IPS-18c (cell line): ENCODE measurements around the gene GP1BB.
"Not testable (repeated sequence)": the region's sequence is repeated elsewhere in the genome, so short reads cannot be mapped to it uniquely, and the experiment has no call there.

Source experiments
- H3K4me3 ChIP-seq: 2 replicates; pipeline ENCODE4 v1.7.0; 2013; ENCODE audit warnings: low read depth, mild to moderate bottlenecking, low read length, moderate library complexity; ENCODE audit not compliant: insufficient read depth
- H3K9me3 ChIP-seq: one replicate; pipeline ENCODE4 v1.6.1; 2013; ENCODE audit warnings: mild to moderate bottlenecking, low read length, moderate library complexity; ENCODE audit not compliant: control insufficient read depth, insufficient read depth

Gene GP1BB

DNA sequence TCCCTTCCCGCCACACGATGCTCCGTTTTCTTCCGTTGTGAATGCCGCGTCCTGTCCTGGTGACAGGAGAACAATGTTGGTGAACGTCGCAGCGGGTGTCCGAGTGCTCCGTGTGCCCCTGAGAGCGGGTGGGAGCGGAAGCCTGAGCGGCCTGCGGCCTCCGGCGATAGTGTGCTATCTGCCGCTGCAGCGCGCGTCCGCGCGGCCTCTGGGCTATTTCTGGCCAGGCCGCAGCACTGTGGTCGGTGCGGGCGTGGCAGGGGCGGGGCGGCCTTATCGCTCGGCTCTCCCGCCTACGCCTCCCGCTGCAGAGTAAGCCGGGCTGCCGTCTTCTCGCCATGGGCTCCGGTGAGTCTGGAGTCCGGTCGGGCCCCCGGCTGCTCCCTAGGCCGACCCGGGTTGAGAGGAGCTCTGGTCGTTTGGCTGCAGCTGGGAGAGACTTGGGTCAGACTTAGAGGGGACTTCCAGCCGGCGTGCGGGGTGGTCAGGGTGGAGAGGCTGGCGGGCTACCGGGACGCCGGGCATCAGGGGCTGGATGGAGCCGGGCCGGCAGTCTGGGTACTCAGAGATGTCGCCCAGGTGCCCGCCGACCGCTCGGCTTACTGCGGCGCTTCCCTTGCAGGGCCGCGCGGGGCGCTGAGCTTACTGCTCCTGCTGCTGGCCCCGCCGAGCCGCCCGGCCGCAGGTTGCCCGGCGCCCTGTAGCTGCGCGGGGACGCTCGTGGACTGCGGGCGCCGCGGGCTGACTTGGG is at the start of gene GP1BB:
Gene GP1BB, plus strand, starts transcription at position 308 of the 751 bp plus-strand sequence. Its CDS starts 31 bp downstream, at position 339.
- H3K4me3 ChIP-seq: peak within 1 kb of the TSS; percentile 34; the same call in 1 of the 2 replicates

DNA sequence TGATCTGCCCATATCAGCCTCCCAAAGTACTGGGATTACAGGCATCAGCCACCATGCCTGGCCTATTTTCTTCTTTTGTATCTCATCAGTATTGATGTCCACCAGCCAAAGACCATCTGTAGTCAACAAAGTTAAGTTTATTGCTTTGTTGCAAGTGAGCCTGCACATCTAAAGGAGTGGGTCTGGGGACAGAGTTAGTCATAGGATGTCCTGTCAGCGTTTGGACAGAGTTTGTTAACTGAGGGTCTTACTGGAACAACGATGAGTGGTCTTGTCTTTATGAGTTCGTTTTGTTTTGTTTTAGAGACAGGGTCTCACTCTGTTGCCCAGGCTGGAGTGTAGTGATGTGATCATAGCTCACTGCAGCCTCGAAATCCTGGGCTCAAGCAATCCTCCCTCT is 49.7 kb upstream of the GP1BB start:
- Histone ChIP-seq H3K9me3 (no peaks in the 10 kb centered on the region), H3K4me3 (no peak overlapping the region)

More for the DNA sequence above, at the start of gene GP1BB:
- H3K9me3 ChIP-seq: peaks cover 4% of the 10 kb centered on the region

DNA sequence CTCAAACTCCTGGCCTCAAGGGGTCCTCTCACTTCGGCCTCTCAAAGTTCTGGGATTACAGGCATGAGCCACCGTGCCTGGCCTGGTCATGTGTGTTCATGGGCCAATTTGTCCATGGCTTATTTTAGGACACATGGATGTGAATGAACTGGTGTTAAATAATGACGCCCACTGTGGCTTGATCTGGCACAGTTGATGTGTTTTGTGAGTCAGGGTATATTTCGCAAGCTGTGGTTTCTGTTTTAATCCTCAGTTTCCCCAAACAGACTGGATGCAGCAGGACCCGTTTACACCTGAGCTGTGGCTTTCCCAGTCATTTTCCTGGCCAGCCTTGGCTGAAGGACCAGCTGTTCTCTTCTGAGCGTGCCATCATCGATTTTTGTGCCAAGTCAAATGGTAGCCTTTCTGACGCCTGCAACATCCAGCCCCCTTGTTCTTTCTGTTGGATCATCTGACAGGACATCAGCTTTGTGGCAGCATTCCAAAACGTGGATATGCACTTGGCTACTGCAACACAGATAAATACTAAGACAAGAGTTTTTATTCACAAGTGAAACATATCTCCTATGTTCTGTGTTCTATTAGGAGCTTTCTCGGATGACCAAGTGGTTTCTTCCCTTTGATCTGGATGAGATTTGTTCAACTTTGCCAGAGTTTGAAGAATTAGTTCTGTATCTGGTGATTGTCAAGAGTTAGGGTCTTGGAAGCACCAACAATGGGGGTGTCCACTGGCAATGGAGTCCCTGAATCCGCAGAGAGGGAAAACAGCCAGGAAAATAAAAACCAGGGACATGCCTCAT is 49.0 kb upstream of the GP1BB start:
- Histone ChIP-seq H3K9me3 (no peaks in the 10 kb centered on the region), H3K4me3 (no peak overlapping the region)

DNA sequence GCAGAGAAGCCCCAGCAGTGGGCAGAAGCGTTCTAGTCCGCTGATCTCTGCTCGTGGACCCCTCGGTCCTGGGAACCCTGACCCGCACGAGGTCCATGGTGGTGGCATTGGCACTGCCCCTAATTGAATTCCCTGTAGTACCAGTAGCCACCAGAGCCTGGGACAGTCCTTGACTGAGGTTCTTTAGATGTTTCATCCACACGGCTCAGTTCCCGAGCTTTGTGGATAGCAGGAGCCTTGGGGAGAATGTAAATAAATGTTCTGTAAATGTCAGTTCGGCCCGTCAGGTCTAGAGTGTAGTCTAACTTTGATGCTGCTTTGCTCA is 48.4 kb upstream of the GP1BB start:
- H3K4me3 ChIP-seq: no peak overlapping the region
- no peaks in the 10 kb centered on the region for H3K9me3 ChIP-seq

DNA sequence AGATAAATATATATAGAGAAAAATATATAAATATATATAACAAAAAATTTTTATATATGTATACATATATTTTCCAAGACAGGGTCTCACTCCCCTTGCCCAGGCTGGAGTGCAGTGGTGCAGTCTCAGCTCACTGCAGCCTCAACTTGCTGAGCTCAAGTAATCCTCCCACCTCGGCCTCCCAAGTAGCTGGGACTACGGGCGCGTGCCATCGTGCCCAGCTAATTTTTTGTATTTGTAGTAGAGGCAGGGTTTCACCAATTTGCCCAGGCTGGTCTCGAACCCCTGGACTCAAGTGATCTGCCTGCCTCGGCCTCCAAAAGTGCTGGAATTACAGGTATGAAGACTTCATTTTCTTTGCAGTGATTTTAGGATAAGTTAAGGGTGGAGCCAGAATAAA is 47.9 kb upstream of the GP1BB start:
- H3K9me3 ChIP-seq: no peaks in the 10 kb centered on the region

DNA sequence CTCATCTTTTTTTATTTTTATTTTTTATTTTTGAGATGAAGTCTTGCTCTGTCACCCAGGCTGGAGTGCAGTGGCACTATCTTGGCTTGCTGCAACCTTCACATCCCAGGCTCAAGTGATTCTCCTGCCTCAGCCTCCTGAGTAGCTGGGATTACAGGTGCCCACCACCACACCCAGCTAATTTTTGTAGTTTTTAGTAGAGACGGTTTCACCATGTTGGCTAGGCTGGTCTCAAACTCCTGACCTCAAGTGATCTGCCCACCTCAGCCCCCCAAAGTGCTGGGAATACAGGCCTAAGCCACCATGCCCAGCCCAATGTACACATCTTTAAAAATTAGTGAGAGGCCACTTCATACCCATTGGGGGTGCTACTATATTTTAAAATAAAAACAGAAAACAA is 46.9 kb upstream of the GP1BB start:
- not testable (repeated sequence) for H3K9me3 ChIP-seq, H3K4me3 ChIP-seq

More for the DNA sequence above, 47.9 kb upstream of the GP1BB start:
- no peak overlapping the region for H3K4me3 ChIP-seq

DNA sequence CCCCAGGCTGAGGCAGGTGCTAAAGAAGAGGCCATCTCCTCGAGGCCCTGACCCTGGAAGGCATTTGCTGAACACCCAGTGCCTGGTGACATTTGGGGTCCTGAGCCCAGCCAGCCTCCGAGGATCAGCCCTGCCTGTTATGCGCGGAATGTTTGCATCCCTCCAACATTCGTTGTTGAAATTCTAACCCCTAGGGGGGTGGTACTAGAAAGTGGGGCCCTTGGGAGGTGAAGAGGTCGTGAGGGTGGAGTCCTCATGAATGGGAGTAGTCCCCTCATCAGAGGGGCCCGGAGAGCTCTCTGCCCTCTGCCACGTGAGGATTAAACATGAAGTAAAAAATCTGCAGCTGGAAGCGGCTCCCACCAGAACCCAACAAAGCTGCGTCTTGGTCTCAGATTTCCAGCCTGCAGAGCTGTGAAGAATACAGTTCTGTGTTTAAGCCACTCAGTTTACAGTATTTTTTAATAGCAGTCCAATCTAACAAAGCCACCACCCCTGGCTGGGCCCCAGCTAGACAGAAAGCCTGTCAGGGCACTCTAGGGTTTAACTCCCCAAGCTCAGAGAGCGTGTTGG is 44.3 kb upstream of the GP1BB start:
- H3K9me3 ChIP-seq: no peaks in the 10 kb centered on the region
- H3K4me3 ChIP-seq: no peak overlapping the region

DNA sequence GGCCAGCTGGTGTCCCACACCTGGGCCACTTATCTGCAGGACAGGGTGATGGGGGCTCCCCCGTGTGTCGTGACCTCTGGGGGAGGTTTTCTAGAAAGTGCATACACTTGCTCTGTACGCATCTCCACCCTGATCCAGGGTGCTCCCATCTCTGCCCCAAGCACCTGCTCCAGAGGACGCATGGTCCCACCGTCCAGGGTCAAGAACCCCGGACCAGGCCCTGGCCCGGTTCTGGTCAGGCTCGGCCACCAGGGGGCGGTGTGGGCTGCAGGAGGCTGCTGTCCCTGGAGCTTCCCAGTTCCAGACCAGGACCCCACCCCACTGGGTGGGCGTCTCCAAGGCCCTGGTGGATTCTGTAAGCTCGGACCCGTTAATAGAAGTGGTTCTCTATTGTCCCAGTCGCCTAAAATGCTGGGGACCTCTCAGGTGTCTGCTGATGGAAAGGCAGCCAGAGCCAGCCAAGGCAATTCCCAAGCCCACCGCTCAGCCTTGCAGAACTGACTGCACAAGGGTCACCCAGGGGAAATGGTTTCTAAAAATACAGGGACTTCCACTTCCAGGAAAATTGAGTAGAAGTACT is 43.7 kb upstream of the GP1BB start:
- H3K9me3 ChIP-seq: no peaks in the 10 kb centered on the region
- H3K4me3 ChIP-seq: no peak overlapping the region

DNA sequence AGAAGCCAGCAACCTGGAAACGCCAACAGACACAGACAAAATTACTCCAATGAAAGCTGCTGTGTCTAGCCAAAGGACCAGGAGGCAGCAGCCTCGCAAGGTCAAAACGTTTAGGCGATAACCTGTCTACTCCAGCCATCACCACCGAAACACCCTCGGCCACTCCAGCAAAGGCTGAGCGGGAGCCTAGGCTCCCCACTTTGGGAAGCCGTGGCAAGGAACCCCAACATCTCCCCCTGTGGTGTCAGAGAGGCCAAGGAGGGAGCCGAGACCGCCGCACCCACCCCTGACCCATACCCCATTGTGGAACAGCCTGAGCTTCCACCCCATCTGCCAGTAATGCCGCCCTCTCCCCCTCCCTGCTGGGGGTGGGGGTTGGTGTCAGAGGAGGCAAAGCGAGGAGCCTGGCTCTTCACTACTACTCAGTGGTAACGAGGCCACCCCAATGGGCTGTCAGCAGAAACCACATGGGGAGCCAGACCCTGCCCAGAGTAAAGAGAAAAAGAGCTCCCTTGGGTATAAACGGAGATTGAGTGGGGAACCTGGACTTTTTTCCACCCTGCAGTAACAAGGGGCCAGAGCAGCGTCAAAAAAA is 43.0 kb upstream of the GP1BB start:
- Histone ChIP-seq H3K4me3 (no peak overlapping the region), H3K9me3 (no peaks in the 10 kb centered on the region)

DNA sequence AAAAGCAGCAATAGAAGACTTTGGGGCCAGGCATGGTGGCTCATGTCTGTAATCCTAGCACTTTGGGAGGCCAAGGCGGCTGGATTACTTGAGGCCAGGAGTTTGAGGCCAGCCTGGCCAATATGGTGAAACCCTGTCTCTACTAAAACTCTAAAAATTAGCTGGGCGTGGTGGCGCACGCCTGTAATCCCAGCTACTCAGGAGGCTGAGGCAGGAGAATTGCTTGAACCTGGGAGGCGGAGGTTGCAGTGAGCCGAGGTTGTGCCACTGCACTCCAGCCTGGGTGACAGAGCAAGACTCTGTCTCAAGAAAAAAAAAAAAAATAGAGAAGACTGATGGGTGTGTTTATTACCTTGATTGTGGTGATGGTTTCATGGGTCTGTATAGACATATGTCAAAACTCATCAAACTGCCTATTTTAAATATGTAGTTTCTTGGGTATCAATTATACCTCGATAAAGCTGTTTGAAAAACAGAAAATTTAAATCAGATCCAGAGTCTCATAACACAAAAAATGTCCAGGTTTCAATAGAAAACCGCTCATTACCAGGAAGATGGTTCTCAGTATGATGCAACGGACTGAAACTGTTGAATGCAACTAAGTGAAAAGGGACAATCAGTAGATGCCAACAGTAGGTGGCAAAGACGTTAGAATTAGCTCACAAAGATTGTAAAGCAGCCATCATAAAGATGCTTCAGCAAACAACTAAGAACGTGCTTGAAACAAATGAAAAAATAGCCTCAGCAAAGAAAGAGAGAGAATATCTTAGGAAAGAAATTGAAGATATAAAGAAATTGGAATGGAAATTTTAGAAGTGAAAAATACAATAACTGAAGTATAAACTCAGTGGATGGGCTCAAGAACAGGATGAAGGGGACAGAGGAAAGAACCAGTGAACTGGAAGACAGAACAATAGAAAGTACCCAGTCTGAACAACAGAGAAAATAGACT is 42.2 kb upstream of the GP1BB start:
- H3K4me3 ChIP-seq: no peak overlapping the region
- no peaks in the 10 kb centered on the region for H3K9me3 ChIP-seq

DNA sequence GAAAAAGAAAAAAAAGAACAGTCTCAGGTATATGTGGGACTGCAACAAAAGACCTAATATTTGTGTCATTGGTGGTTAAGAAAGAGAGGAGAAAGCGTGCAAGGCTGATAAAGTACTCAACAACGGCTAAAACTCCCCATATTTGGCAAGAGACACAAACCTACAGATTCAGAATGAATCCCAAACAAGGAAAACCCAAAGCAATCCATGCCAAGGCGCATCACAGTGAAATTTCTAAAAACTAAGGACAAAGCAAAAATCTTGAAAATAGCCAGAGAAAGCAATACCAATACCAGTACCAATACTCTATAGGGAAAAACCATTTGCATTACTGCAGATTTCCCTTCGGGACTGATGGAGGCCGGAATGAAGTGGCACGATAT is 41.5 kb upstream of the GP1BB start:
- Histone ChIP-seq H3K9me3 (no peaks in the 10 kb centered on the region), H3K4me3 (no peak overlapping the region)

DNA sequence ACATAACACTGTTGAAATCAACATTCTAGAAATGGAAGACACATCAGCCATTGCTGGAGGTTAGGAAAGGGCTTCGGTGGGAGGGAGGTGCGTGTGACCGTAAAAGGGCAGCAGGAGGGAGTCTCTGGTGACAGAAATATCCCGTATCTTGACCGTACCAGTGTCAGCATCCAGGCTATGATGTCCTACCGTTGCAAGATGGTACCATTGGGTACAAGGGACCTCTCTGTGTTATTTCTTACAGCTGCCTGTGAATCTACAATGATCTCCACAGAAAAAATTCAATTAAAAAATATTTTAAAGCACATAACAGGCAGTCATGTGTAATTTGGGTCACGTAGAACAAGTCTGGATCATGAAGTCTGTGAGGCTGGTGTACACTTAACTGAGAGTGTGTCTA is 36.4 kb upstream of the GP1BB start:
- no peak overlapping the region for H3K4me3 ChIP-seq

DNA sequence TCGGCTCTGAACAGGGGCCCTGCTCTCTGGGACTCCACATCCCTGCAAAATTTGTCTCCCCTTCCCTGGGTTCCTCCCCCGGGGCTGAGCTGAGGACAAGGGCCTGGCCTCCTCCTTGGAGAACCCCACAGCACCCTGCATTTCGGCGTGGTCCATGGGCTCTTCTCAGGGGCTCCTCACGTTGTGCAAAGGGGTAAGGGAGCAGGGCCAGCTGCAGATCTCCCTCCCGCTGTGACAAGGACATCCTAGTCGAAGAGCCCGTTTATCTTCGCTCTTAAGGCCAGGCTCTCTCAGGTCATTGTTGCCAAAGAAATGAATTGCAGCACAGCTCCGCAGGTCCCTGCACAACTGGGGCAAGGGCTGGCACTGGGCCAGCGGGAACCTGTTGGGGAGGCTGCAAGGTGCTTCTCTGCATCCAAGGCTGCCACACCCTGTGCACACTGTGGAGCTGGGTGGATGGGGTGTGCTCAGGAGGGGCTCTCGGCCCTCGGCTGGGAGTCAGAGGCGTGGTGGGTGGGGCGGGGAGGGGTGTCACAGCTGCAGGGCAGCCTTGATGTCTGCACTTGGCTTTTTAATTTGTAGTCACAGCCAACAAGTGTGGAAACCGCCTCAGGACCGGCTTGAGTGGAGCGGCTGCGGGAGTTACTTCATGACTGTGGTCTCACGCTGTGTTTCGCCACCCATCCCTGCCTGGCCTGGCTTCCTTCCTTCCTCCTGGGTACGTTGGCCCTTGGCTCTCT is 35.6 kb upstream of the GP1BB start:
- Histone ChIP-seq H3K4me3 (no peak overlapping the region), H3K9me3 (no peaks in the 10 kb centered on the region)

More for the DNA sequence above, 36.4 kb upstream of the GP1BB start:
- H3K9me3 ChIP-seq: no peaks in the 10 kb centered on the region

DNA sequence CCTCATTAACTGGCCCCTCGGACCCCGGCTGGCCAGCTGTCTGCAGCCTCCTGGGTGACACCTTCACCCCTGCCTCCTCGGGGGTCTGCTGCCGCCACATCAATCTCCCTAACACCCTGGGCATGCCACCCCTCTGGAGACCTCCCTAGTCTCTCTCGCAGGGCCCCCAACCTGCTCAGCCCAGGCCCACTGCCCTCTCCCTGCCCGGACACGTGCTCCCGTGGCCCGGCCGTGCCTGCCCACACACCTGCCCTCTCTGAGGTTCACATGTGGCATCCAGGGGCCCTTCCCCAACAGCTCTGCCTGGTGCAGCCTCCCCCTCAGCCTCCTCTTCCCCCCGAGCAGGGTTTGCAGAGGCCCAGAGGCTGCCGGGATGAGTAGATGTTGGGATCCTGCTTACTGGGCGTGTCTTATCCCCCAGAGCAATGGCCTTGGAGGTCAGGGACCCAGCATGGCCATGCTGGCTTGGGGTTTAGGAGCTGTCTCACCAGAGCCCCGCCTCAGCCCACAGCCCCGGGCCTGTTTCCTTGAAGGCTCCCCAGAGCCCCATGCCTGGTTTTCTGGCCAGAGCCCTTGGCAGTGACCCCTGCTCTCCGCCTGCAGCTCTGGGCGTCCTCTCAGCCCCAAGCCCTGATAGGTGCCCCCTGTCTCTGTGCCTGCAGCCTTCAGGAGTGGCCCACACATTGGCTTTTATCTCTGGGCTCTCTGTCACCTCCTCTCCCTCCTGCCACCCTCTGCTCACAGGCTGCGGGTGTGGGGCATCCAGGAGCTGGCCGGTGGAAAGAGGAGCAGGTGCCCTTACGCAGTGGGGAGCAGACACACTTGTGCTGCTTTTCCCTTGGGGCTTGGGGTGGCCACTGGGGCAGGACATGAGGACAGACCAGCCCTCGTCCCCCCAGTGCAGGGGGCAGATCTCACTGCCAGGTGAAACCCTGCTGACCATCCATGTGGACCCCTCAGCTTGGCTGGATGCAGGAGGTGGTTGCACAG is 34.7 kb upstream of the GP1BB start:
- Histone ChIP-seq H3K9me3 (no peaks in the 10 kb centered on the region), H3K4me3 (no peak overlapping the region)

DNA sequence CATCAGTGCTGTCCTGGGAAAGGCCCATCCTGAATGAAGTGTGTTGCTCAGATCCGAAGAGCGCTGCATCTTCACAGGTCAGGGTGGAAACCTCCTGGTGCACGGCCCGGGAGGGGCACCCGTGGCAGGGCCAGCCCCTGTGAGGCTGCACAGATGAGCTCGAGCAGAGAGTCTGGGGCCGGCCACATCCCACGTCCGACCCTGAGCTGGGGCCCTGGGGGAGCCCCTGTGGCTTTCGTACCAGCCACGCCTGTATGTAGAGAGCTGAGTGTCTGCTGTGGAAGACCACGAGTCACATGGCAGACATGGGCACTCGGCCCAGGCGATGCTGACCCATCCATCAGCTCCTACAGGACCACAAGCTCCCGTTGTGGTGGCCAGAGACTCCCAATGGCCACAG is 33.9 kb upstream of the GP1BB start:
- no peaks in the 10 kb centered on the region for H3K9me3 ChIP-seq
- no peak overlapping the region for H3K4me3 ChIP-seq
